ENCODE measurements around the gene SLC5A11.

DNA sequence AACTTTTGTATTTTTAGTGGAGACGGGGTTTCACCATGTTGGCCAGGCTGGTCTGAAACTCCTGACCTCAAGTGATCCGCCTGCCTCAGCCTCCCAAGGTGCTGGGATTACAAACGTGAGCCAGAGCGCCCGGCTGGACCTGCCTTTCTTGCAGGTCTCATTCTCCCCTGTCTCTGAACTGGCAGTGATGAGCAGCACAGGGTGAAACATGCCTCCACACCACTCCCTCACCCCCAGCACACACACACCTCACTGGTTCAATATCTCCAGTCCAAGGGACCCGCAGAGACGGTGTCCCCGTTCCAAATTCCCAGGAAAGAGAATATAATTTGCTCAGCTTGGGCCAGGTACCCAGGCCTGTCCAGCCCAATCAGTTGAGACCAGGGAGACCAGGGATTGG is 23.3 kb downstream of the SLC5A11 start:
- TF ChIP-seq, protein P1, sequence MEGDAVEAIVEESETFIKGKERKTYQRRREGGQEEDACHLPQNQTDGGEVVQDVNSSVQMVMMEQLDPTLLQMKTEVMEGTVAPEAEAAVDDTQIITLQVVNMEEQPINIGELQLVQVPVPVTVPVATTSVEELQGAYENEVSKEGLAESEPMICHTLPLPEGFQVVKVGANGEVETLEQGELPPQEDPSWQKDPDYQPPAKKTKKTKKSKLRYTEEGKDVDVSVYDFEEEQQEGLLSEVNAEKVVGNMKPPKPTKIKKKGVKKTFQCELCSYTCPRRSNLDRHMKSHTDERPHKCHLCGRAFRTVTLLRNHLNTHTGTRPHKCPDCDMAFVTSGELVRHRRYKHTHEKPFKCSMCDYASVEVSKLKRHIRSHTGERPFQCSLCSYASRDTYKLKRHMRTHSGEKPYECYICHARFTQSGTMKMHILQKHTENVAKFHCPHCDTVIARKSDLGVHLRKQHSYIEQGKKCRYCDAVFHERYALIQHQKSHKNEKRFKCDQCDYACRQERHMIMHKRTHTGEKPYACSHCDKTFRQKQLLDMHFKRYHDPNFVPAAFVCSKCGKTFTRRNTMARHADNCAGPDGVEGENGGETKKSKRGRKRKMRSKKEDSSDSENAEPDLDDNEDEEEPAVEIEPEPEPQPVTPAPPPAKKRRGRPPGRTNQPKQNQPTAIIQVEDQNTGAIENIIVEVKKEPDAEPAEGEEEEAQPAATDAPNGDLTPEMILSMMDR (conservative IDR thresholded peaks at IDR 0.05), result no peak
- no peak for TF ChIP-seq ZFX (IDR thresholded peaks at IDR 0.05)
